ENCODE data around the gene ZIC2. TPM values are rescaled to one million over a fixed set of nuclear protein-coding genes. Genes with fewer than 3 reads are reported as not detected.

Gene ZIC2
- total RNA-seq, 4 donors from 2014 or later = not detected

GRCh38 chr13:99960663-99961311 is 20.8 kb upstream of the ZIC2 start:
- peaks cover 0 to 32% (median 7%) of the 10 kb centered on the region in 4 donors for H3K4me1 ChIP-seq
- H3K36me3 ChIP-seq = no peaks in the 10 kb centered on the region
- no peak overlapping the region for H3K27ac ChIP-seq
- DNase-seq = no peak
- H3K27me3 ChIP-seq = peaks cover 0 to 64% of the 10 kb centered on the region in 2 donors
- TF ChIP-seq CTCF (IDR thresholded peaks at IDR 0.05) (no peak), POLR2A (IDR thresholded peaks at IDR 0.05) (no peak)
- no peak overlapping the region for H3K4me3 ChIP-seq
- no peaks in the 10 kb centered on the region for H3K9me3 ChIP-seq

- H3K36me3 ChIP-seq = no peaks in the 10 kb centered on the region
- H3K27ac ChIP-seq = no peak overlapping the region
- no peaks in the 10 kb centered on the region for H3K9me3 ChIP-seq
- no peak for DNase-seq
- no peak overlapping the region for H3K4me3 ChIP-seq
- peaks cover 0 to 59% of the 10 kb centered on the region in 2 donors for H3K27me3 ChIP-seq
- peaks cover 0 to 23% (median 2%) of the 10 kb centered on the region in 4 donors for H3K4me1 ChIP-seq
- TF ChIP-seq CTCF (IDR thresholded peaks at IDR 0.05) = no peak
- TF ChIP-seq POLR2A (IDR thresholded peaks at IDR 0.05) = no peak
Observed at GRCh38 chr13:99961636-99962035, 19.9 kb upstream of the ZIC2 start.

GRCh38 chr13:99962242-99962641 is 19.3 kb upstream of the ZIC2 start:
- TF ChIP-seq CTCF (IDR thresholded peaks at IDR 0.05) (no peak), POLR2A (IDR thresholded peaks at IDR 0.05) (no peak)
- no peak overlapping the region for H3K27ac ChIP-seq
- H3K9me3 ChIP-seq = no peaks in the 10 kb centered on the region
- H3K27me3 ChIP-seq = peaks cover 0 to 53% of the 10 kb centered on the region in 2 donors
- peaks cover 0 to 17% (median 2%) of the 10 kb centered on the region in 4 donors for H3K4me1 ChIP-seq
- DNase-seq = no peak
- H3K4me3 ChIP-seq = no peak overlapping the region
- no peaks in the 10 kb centered on the region for H3K36me3 ChIP-seq

- no peaks in the 10 kb centered on the region for H3K36me3 ChIP-seq
- no peak for TF ChIP-seq POLR2A (IDR thresholded peaks at IDR 0.05)
- TF ChIP-seq CTCF (IDR thresholded peaks at IDR 0.05) = no peak
- H3K27me3 ChIP-seq = peaks cover 0 to 51% of the 10 kb centered on the region in 2 donors
Observed at GRCh38 chr13:99963816-99964339, 17.7 kb upstream of the ZIC2 start.

GRCh38 chr13:99965329-99966000 is 16.1 kb upstream of the ZIC2 start:
- Histone ChIP-seq H3K9me3 (no peaks in the 10 kb centered on the region), H3K4me1 (peaks cover 0 to 24% (median 13%) of the 10 kb centered on the region in 4 donors), H3K4me3 (no peak overlapping the region), H3K36me3 (no peaks in the 10 kb centered on the region), H3K27me3 (peaks cover 0 to 48% of the 10 kb centered on the region in 2 donors), H3K27ac (no peak overlapping the region)
- TF ChIP-seq POLR2A (IDR thresholded peaks at IDR 0.05) (no peak), CTCF (IDR thresholded peaks at IDR 0.05) (no peak)
- DNase-seq = peak in 1 of 3 donors; percentile 24

More at GRCh38 chr13:99963816-99964339, 17.7 kb upstream of the ZIC2 start:
- Histone ChIP-seq H3K9me3 (no peaks in the 10 kb centered on the region), H3K4me1 (peaks cover 0 to 21% (median 8%) of the 10 kb centered on the region in 4 donors), H3K4me3 (no peak overlapping the region), H3K27ac (no peak overlapping the region)
- DNase-seq = no peak
